AG04449 (cell line): Measurements from ENCODE around the gene ZBED5.
"Not testable (repeated sequence)": the region's sequence is repeated elsewhere in the genome, so short reads cannot be mapped to it uniquely, and the experiment has no call there.

Experiments used
- CTCF ChIA-PET: fragments of 350-600 bp; formaldehyde crosslinking; extraction: SDS; loops from one replicate; lab custom pipeline; 2021; ENCODE audit warnings: antibody characterized with exemption; lab: Yijun Ruan, JAX
- POLR2A ChIA-PET: fragments of 400-600, 350-600 bp; formaldehyde crosslinking; extraction: SDS; loops from one replicate; lab custom pipeline; 2020; ENCODE audit warnings: antibody characterized with exemption, inconsistent platforms; lab: Yijun Ruan, JAX
- DNase-seq: peaks from one replicate; pipeline ENCODE4 v3.0.0-alpha.2; 2010; ENCODE audit warnings: low read depth, low spot score
- H3K4me3 ChIP-seq: 2 replicates; pipeline ENCODE4 v1.5.1; 2011; ENCODE audit warnings: low read depth, mild to moderate bottlenecking, control low read depth, low read length
- CTCF ChIP-seq: IDR thresholded peaks from one replicate; pipeline ENCODE4 v1.5.1; 2011; ENCODE audit warnings: mild to moderate bottlenecking, moderate library complexity, low read length, control low read depth, inconsistent platforms; ENCODE audit not compliant: insufficient read depth; ENCODE audit errors: missing control alignments

The ZBED5 gene

GRCh38 chr11:10894666-10895065 is 36.8 kb upstream of the ZBED5 start:
- POLR2A ChIA-PET = interaction anchor here (1.6 kb wide), 1 partner anchor 86 kb away, joined by 8 read pairs; the partner anchor contains the start of gene EIF4G2
- no peak for DNase-seq

DNA sequence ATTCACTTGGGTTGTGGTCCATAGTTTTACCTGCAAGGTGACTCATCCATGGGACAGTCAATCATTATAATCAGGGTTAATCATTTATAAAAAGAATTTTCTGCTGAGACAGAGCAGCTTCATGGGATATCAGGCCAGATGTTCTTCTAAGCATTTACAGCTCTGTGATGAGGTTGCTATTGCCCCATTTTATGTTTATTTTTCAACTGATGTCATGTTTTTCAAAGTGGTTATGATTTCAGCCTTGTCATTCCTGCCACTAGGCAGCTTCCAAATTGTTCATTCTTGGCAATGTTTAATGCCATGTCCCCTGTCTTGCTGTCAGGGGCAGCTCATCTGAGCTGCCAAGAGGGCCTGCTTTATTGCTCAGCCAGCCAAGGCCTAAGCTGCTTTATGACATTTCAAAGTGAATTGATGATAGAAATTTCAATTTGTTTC is 35.9 kb upstream of the ZBED5 start:
- H3K4me3 ChIP-seq = no peak overlapping the region
- ChIA-PET CTCF (interaction anchor here (0.7 to 11.2 kb wide), 5 partner anchors 10 to 101 kb away, joined by 3 to 145 read pairs (median 12); no protein-coding TSS in a partner anchor), POLR2A (interaction anchor here (0.7 to 2.4 kb wide), 6 partner anchors 13 to 1000 kb away, joined by 3 to 10 read pairs (median 4); partner anchors contain the start of genes EIF4G2 and ZBED5)
- TF ChIP-seq CTCF = peak; percentile 29
- no peak for DNase-seq

More at GRCh38 chr11:10894666-10895065, 36.8 kb upstream of the ZBED5 start:
- CTCF ChIA-PET = interaction anchor here (1.7 to 11.2 kb wide), 4 partner anchors 9 to 39 kb away, joined by 10 to 145 read pairs (median 14); no protein-coding TSS in a partner anchor
- no peak overlapping the region for H3K4me3 ChIP-seq
- TF ChIP-seq CTCF = no peak

GRCh38 chr11:10892250-10892649 is 34.4 kb upstream of the ZBED5 start:
- ChIA-PET CTCF (interaction anchor here (0.6 to 11.2 kb wide), 2 partner anchors 11 to 85 kb away, joined by 3 to 145 read pairs; no protein-coding TSS in a partner anchor), POLR2A (interaction anchor here (1.0 to 2.4 kb wide), 2 partner anchors 34 to 83 kb away, joined by 3 to 10 read pairs; partner anchors contain the start of genes EIF4G2 and ZBED5)
- H3K4me3 ChIP-seq = no peak overlapping the region
- DNase-seq = no peak
- no peak for TF ChIP-seq CTCF

- no peak for TF ChIP-seq CTCF
- H3K4me3 ChIP-seq = no peak overlapping the region
- POLR2A ChIA-PET = interaction anchor here (1.0 kb wide), 1 partner anchor 82 kb away, joined by 3 read pairs; the partner anchor contains the start of gene EIF4G2
- CTCF ChIA-PET = interaction anchor here (2.7 to 11.2 kb wide), 2 partner anchors 10 to 13 kb away, joined by 27 to 145 read pairs; no protein-coding TSS in a partner anchor
- DNase-seq = no peak
These were observed 33.4 kb upstream of the ZBED5 start for GRCh38 chr11:10891151-10891720.

GRCh38 chr11:10890083-10890482 is 32.2 kb upstream of the ZBED5 start:
- H3K4me3 ChIP-seq, POLR2A ChIA-PET, DNase-seq: not testable (repeated sequence)
- CTCF ChIA-PET = interaction anchor here (2.7 kb wide), 1 partner anchor 12 kb away, joined by 27 read pairs; no protein-coding TSS in a partner anchor

DNA sequence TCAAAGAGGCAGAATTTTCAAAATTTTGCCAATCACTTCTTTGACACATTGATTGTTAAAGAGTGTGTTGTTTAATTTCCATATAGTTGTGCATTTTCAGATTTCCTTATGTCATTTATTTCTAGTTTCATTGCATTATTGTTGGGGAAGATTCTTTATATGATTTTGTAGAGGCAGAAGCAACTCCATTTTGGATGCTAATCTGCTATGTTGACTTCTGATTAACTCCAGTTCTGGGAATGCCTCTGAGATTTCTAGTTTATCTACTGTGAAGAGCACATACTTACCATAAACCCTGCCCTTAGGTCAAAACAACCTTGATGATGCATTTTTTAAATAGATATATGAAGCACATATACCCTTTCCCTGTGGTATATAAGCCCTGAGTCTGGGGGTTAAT is 29.5 kb upstream of the ZBED5 start:
- ChIA-PET CTCF (interaction anchor here (2.4 kb wide), 1 partner anchor 10 kb away, joined by 17 read pairs; no protein-coding TSS in a partner anchor), POLR2A (no interaction called here)
- no peak overlapping the region for H3K4me3 ChIP-seq
- TF ChIP-seq CTCF = no peak
- DNase-seq = no peak
